H1 (cell line): Measurements from ENCODE around the gene KRTAP10-8. TPM values are rescaled to one million over a fixed set of nuclear protein-coding genes. Genes with fewer than 3 reads are reported as not detected.
"Not testable (repeated sequence)": the region's sequence is repeated elsewhere in the genome, so short reads cannot be mapped to it uniquely, and the experiment has no call there.

Experiments used
- CTCF ChIA-PET: fragments of 300-600 bp; sonication (Branson Sonifier 250); formaldehyde crosslinking; loops from one replicate; lab custom pipeline; 2021; ENCODE audit not compliant: partially characterized antibody; lab: Charles Lee
- POLR2A ChIA-PET: fragments of 300-600 bp; sonication (Branson Sonifier 250); formaldehyde crosslinking; loops from one replicate; lab custom pipeline; 2021; ENCODE audit warnings: inconsistent platforms; ENCODE audit not compliant: partially characterized antibody; lab: Charles Lee
- DNase-seq, 2 experiments: peaks; one replicate each; pipeline versions ENCODE4 v3.0.0 to v3.0.0-alpha.2; 2010 to 2022; ENCODE audit warnings: low spot score in 2 of 2, low read depth in 1 of 2, mixed read lengths in 1 of 2
- FAIRE-seq: peaks from 2 replicates; lab custom pipeline; 2011; peaks lifted over from hg19 to GRCh38; lab: Jason Lieb, UNC
- H2AFZ ChIP-seq: 2 replicates; pipeline ENCODE4 v1.8.1; 2012; ENCODE audit warnings: low read length, inconsistent platforms
- H2AK5ac ChIP-seq: 2 replicates; pipeline ENCODE4 v1.6.1; 2013; ENCODE audit warnings: low read depth, low read length
- H2BK120ac ChIP-seq: replicated peaks from 2 replicates; pipeline ENCODE3; 2013; ENCODE audit warnings: low read depth, low read length, inconsistent platforms
- H2BK12ac ChIP-seq: 2 replicates; pipeline ENCODE4 v1.6.1; 2013; ENCODE audit warnings: low read depth, low read length
- H2BK15ac ChIP-seq: 2 replicates; pipeline ENCODE4 v1.6.1; 2013; ENCODE audit warnings: low read length
- H2BK20ac ChIP-seq: 2 replicates; pipeline ENCODE4 v1.6.1; 2013; ENCODE audit warnings: low read length
- H2BK5ac ChIP-seq: 2 replicates; pipeline ENCODE4 v1.6.1; 2013; ENCODE audit warnings: low read depth, low read length
- H3K14ac ChIP-seq: 2 replicates; pipeline ENCODE4 v1.6.1; 2013; ENCODE audit warnings: inconsistent platforms; ENCODE audit not compliant: insufficient read length
- H3K18ac ChIP-seq: 2 replicates; pipeline ENCODE4 v1.6.1; 2013; ENCODE audit warnings: low read length; ENCODE audit errors: extremely low read depth
- H3K23ac ChIP-seq: 2 replicates; pipeline ENCODE4 v1.6.1; 2013; ENCODE audit warnings: inconsistent platforms; ENCODE audit not compliant: insufficient read length
- H3K23me2 ChIP-seq: 2 replicates; pipeline ENCODE4 v1.6.1; 2013; ENCODE audit warnings: low read depth, low read length
- H3K27ac ChIP-seq: 2 replicates; pipeline ENCODE4 v1.6.1; 2011; ENCODE audit warnings: low read depth, low read length, inconsistent platforms
- H3K27me3 ChIP-seq, 4 experiments: replicated peaks in 1 of 4; 1 replicate in 1 of 4; 2 replicates in 3 of 4; pipeline versions ENCODE4 v1.6.1 to v1.8.1; 2011 to 2013; ENCODE audit warnings: low read length in 3 of 4, mild to moderate bottlenecking in 3 of 4, inconsistent platforms in 2 of 4, mixed read lengths in 2 of 4, moderate library complexity in 1 of 4; ENCODE audit not compliant: control insufficient read depth in 3 of 4, insufficient read depth in 3 of 4; ENCODE audit errors: extremely low read depth in 1 of 4
- H3K36me3 ChIP-seq, 4 experiments: 2 replicates each; pipeline versions ENCODE4 v1.6.1 to v1.8.1; 2011 to 2013; ENCODE audit warnings: mild to moderate bottlenecking in 4 of 4, low read length in 3 of 4, moderate library complexity in 2 of 4, control low read depth in 1 of 4, inconsistent platforms in 1 of 4; ENCODE audit not compliant: insufficient read depth in 4 of 4, control insufficient read depth in 2 of 4
- H3K4ac ChIP-seq: replicated peaks from 2 replicates; pipeline ENCODE3; 2013; ENCODE audit warnings: low read length, low read depth, mixed read lengths, inconsistent platforms; ENCODE audit not compliant: insufficient read length
- H3K4me1 ChIP-seq, 4 experiments: replicated peaks in 1 of 4; 1 replicate in 1 of 4; 2 replicates in 3 of 4; pipeline versions ENCODE4 v1.6.1 to v1.8.1; 2011 to 2013; ENCODE audit warnings: low read length in 3 of 4, inconsistent platforms in 2 of 4, mixed read lengths in 1 of 4; ENCODE audit not compliant: insufficient read depth in 4 of 4, control insufficient read depth in 3 of 4
- H3K4me2 ChIP-seq, 2 experiments: 2 replicates each; pipeline versions ENCODE4 v1.6.1 to v1.8.1; 2011 to 2013; ENCODE audit warnings: low read depth in 2 of 2, low read length in 2 of 2, control low read depth in 1 of 2, inconsistent platforms in 1 of 2, mild to moderate bottlenecking in 1 of 2; ENCODE audit not compliant: insufficient read depth in 1 of 2
- H3K4me3 ChIP-seq, 4 experiments: fragments of 200-600, 300-600 bp in 1 of 4; sonication (generic), shearing (Covaris generic), sonication (Bioruptor Twin) in 1 of 4; 2 replicates each; pipeline versions ENCODE4 v1.5.1 to v1.8.1; 2011 to 2016; ENCODE audit warnings: low read length in 4 of 4, low read depth in 3 of 4, control low read depth in 2 of 4, inconsistent platforms in 2 of 4, mild to moderate bottlenecking in 2 of 4, mixed read lengths in 1 of 4, moderate library complexity in 1 of 4; ENCODE audit not compliant: insufficient read depth in 2 of 4; ENCODE audit errors: extremely low read depth in 1 of 4
- H3K56ac ChIP-seq: replicated peaks from 2 replicates; pipeline ENCODE3; 2013; ENCODE audit warnings: low read depth, mild to moderate bottlenecking, mixed read lengths, low read length, inconsistent platforms; ENCODE audit not compliant: insufficient read length
- H3K79me1 ChIP-seq: 2 replicates; pipeline ENCODE4 v1.6.1; 2013; ENCODE audit warnings: low read depth, low read length, control low read depth
- H3K79me2 ChIP-seq, 2 experiments: 2 replicates each; pipeline versions ENCODE4 v1.6.1 to v1.8.1; 2012 to 2013; ENCODE audit warnings: low read length in 2 of 2, mild to moderate bottlenecking in 2 of 2, inconsistent platforms in 1 of 2; ENCODE audit not compliant: insufficient read depth in 2 of 2, control insufficient read depth in 1 of 2
- H3K9ac ChIP-seq, 4 experiments: replicated peaks in 1 of 4; 1 replicate in 1 of 4; 2 replicates in 3 of 4; pipeline versions ENCODE4 v1.6.1 to v1.8.1; 2011 to 2013; ENCODE audit warnings: low read depth in 3 of 4, low read length in 3 of 4, control low read depth in 2 of 4, mild to moderate bottlenecking in 2 of 4, moderate library complexity in 2 of 4, inconsistent platforms in 1 of 4; ENCODE audit errors: extremely low read depth in 1 of 4
- H3K9me3 ChIP-seq, 2 experiments: 2 replicates each; pipeline versions ENCODE4 v1.6.1 to v1.8.1; 2012 to 2013; ENCODE audit warnings: mild to moderate bottlenecking in 2 of 2, moderate library complexity in 2 of 2, control low read depth in 1 of 2, inconsistent platforms in 1 of 2, low read depth in 1 of 2, low read length in 1 of 2, mixed read lengths in 1 of 2; ENCODE audit not compliant: insufficient read depth in 2 of 2
- H4K20me1 ChIP-seq, 2 experiments: replicated peaks in 1 of 2; 2 replicates each; pipeline versions ENCODE3 to v1.8.1; 2011 to 2013; ENCODE audit warnings: inconsistent platforms in 2 of 2, low read length in 2 of 2, mild to moderate bottlenecking in 1 of 2; ENCODE audit not compliant: insufficient read depth in 2 of 2, control insufficient read depth in 1 of 2
- H4K5ac ChIP-seq: 2 replicates; pipeline ENCODE4 v1.6.1; 2013; ENCODE audit warnings: low read length, low read depth, mixed read lengths, inconsistent platforms; ENCODE audit not compliant: insufficient read length
- H4K8ac ChIP-seq: 2 replicates; pipeline ENCODE4 v1.8.0; 2013; ENCODE audit warnings: mild to moderate bottlenecking, moderate library complexity, low read length, inconsistent platforms; ENCODE audit not compliant: insufficient read depth; ENCODE audit errors: extremely low read depth
- H4K91ac ChIP-seq: replicated peaks from 2 replicates; pipeline ENCODE3; 2013; ENCODE audit warnings: low read length, mixed read lengths, inconsistent platforms; ENCODE audit not compliant: insufficient read length
- WGBS, 2 experiments: shearing (Covaris generic) in 1 of 2; methylation state at CpG; one replicate each; pipeline versions ENCODE4 v1.1.6 to v1.1.7; 2013 to 2015; ENCODE audit warnings: low lambda C conversion rate in 2 of 2, mixed read lengths in 2 of 2, inconsistent platforms in 1 of 2, low coverage in 1 of 2, missing lambda C conversion rate in 1 of 2; ENCODE audit not compliant: insufficient replicate concordance in 2 of 2, insufficient coverage in 1 of 2, insufficient read length in 1 of 2; ENCODE audit errors: extremely low coverage in 1 of 2, missing lambda C conversion rate in 1 of 2; 5-methylcytosine and 5-hydroxymethylcytosine counted together
- polyA plus RNA-seq, 7 experiments: library from polyadenylated mRNA; depleted of rRNA in 3 of 7; stranded (reverse) in 5 of 7; unstranded in 2 of 7; fragments of >200 nt in 5 of 7; fragments of 200-250 nt in 2 of 7; gene quantifications; 1 replicate in 5 of 7; 2 replicates in 1 of 7; 4 replicates in 1 of 7; pipeline versions ENCODE4 v1.2.1 to v1.2.3, GENCODE V29; 2011 to 2013; ENCODE audit warnings: missing spikeins in 2 of 7, mixed read lengths in 2 of 7
- total RNA-seq: library from RNA; stranded (reverse); fragmentation: NEBNext Ultra II Directional; extraction: Animal tissue kit (Norgen Biotek cat#: 25700); gene quantifications from 2 replicates; pipeline ENCODE4 v1.2.1, GENCODE V29; 2021

Gene KRTAP10-8
- total and polyA plus RNA-seq, 2 of the 8 experiments (the other 6 are each of a cell fraction or from before 2014, with no cell fraction given) = not detected

GRCh38 chr21:44573630-44574456, 38.0 kb upstream of the KRTAP10-8 start, which contains the start of gene KRTAP10-4:
Gene KRTAP10-4 (plus strand): TSS chr21:44573729. CDS start chr21:44573759, 30 bp downstream.
- H3K18ac ChIP-seq, H3K14ac ChIP-seq, H4K5ac ChIP-seq, H3K4ac ChIP-seq, H2BK5ac ChIP-seq, H2AK5ac ChIP-seq, H3K23me2 ChIP-seq, H3K9ac ChIP-seq, H2AFZ ChIP-seq, H3K79me1 ChIP-seq, H3K4me3 ChIP-seq, H2BK120ac ChIP-seq, H2BK20ac ChIP-seq, H3K4me1 ChIP-seq, H3K27ac ChIP-seq, H3K27me3 ChIP-seq, H4K8ac ChIP-seq, H4K91ac ChIP-seq, H3K79me2 ChIP-seq, H3K36me3 ChIP-seq, H3K23ac ChIP-seq, H3K4me2 ChIP-seq, H4K20me1 ChIP-seq, H3K56ac ChIP-seq, FAIRE-seq: not testable (repeated sequence)
- DNase-seq = peak in 1 of 2 experiments; percentile 42
- ChIA-PET CTCF (interaction anchor here (0.7 to 1.7 kb wide), 5 partner anchors 21 to 220 kb away, joined by 3 to 5 read pairs (median 4); no protein-coding TSS in a partner anchor), POLR2A (interaction anchor here (0.9 kb wide), 1 partner anchor 121 kb away, joined by 4 read pairs; no protein-coding TSS in a partner anchor)
- H3K9me3 ChIP-seq = peaks cover 13% of the 10 kb centered on the region in 2 experiments; a peak in 3 of 4 replicates
- 87% methylated on average over 16 of the region's 25 CpGs; no CpG with 5 or more reads in 1 of the 2 experiments for WGBS, 2 experiments
- 0 out of 2 replicates have a peak within 1 kb of the TSS, but pooled peaks have one; percentile 5 for H2BK15ac ChIP-seq
- H2BK12ac ChIP-seq = 0 out of 2 replicates have a peak within 1 kb of the TSS, but pooled peaks have one; percentile 17
